Activated CD4-positive, alpha-beta T cell treated with anti-CD3 and anti-CD28 coated beads, Interleukin-2, Interleukin-4, amounts not matched to agents 100 ng/mL and 50 ng/mL, durations not matched to agents 16 hours and 8 hours (primary cell): ENCODE data around the gene PRM3.

ENCODE experiments used
- DNase-seq: peaks from one replicate; pipeline ENCODE4 v3.0.0-alpha.2; 2020; ENCODE audit warnings: low spot score

PRM3 gene

DNA sequence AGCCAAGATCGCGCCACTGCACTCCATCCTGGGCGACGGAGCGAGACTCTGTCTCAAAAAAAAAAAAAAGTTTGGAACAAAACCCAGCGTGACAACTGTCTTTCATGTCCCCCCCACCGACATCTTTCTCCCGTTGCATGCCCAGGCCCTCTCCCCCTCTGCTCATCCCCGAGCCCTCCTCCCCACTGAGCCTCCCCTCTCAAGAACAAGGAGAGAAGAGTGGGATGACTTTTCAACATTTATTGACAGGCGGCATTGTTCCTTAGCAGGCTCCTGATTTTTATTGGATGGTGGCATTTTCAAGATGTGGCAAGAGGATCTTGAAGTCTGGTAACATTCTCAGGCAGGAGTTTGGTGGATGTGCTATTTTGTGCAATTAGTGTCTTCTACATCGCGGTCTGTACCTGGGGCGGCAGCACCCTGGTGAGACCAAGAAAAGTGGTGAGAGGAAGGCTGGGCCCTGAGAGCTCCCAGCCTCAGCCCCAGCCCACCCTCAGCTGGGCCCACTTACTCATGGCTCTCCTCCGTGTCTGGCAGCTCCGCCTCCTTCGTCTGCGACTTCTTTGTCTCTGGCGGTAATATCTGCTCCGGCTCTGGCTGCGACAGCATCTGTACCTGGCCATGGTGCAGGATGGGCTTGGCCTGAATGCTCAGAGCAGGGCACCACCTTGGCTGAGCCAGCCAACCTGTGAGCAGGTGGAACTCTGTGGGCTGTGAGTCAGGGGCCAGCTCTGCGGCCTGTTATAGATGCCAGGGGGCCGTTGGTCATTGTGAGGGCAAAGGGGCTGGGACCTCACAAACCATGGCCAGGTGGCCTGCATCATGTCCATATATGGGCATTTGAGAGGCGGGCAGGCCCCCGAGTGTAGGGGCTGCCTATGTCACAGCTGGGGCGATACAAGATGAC is 7.4 kb upstream of the PRM3 start, which contains the start of gene PRM1:
Gene PRM1, minus strand, starts transcription at position 715 of the 907 bp plus-strand sequence. Its CDS starts 92 bp downstream, at position 623.
- no peak for DNase-seq

DNA sequence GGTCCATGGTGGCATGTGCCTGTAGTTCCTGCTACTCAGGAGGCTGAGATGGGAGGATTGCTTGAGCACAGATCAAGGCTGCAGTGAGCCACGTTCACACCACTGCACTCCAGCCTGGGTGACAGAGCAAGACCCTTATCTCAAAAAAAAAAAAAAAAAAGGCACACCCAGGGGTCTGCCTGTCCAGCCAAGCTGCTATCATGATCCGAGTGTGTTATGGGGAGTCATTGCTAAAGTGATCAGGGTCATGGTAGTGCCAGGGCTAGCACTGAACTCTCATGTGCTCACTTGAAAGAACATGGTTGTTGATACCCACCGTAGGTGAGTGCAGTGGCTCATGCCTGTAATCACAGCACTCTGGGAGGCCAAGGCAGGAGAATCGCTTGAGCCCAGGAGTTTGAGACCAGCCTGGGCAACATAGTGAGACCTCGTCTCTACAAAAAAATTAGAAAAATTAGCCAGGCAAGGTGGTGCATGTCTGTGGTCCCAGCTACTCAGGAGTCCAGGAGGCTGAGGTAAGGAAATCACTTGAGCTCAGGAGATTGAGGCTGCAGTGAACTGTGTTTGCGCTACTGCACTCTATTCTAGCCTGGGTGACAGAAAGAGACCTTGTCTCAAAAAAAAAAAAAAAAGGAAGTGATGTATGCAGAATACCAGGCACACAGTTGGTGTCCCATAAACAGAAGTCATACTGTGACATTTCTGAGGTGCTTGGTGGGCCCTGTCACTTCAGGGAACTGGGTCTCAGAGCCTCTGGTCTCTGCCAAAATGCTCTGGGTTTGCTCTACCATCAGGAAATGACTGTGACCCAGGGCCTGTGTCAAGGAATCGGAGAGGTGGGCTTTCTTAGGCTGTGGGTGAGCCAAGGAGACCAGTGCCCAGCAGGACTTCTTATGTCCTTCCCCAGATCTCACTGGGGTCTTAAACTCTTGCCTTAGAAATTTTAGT is 5.5 kb upstream of the PRM3 start:
- no peak for DNase-seq

DNA sequence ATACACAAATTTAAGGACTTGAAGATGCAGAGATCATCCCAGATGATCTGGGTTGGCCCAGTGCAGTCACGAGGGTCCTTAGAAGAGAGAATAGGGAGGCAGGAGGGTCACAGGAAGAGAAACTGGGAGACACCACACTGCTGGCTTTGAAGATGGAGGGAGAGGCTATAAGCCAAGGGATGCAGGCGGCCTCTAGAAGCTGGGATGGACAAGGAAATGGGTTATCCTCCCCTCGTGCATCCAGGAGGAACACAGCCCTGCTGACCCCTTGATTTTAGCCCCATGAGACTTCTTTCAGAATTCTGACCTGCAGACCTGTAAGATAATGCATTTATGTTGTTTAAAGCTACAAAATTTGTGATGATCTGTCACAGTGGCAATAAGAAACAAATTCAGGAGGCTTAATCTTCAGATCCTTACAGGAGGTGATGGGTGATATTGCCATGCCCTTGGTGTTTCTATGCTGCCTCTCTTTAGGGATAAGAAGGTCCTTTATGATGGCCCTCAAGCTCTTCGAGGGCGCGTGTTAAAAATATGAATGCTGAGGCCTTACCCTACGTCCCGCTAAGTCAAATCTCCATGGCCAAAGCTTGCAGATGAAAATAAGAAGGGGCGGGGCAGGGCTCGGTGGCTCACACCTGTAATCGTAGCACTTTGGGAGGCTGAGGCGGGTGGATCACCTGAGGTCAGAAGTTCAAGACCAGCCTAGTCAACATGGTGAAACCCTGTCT is 4.3 kb upstream of the PRM3 start:
- no peak for DNase-seq

DNA sequence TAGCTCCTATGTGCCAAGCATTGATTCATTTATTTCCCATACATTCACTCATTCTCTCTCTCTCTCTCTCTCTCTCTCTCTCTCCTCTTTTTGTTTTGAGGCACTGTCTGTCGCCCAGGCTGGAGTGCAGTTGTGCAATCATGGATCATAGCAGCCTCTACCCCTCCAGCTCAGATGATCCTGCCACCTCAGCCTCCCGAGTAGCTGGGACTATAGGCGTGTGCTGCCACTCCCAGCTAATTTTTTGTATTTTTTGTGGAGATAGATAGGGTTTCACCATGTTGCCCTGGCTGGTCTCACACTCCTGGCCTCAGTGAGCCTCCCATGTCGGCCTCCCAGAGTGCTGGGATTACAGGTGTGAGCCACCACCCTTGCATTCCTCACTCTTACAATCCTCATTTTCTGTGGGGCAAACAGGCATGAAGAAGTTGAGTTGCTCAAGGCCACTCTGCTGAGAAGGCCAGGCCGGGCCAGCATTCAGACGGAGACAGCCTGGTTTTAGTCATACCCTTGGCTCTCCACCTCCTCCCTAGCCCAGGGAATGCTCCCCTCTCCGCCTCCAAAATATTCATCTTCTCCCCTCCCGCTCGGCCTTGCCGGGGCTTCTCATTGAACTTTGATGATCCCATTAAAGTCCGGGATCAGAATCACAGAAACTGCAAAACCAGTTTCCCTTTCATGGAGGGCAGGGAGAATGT is 3.6 kb upstream of the PRM3 start:
- no peak for DNase-seq

DNA sequence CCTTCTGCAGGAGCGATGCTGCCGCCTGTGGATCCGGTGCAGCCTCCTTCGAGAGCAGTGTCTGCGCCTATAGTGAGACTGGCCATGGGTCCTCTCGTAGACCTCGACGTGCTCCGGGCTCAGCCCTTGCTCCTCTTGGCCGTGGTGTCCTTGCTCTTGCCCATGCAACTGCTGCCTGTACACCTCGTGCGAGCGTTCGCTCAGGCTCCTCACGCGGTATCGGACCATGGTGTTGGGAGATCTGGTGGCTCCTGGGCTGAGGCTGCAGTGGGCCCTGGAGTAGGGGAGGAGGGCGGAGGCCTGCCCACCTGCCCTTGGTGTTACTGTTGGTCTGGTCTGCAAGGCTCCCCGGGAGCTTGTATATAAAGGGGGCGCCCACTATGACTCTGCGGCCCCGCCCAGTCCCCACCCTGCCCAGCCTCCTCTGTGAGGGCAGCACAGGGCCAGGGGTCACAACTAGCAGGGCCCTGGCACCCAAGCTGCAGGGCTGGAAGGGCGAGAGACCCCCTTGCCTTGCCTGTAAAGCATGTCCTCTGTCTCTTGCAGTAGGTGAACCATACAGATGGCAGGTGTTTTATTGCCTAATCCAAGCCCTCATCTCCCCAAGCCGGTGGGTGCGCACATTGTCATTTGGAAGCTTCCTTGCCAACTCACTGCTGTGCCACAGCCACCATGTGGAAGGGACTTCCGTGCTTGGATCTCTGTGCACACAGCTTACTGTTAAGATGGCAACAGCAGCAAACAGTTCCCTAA is 2.9 kb upstream of the PRM3 start, which contains the start of gene PRM2:
Gene PRM2, minus strand, starts transcription at position 338 of the 753 bp plus-strand sequence. Its CDS starts 110 bp downstream, at position 228.
- no peak for DNase-seq

DNA sequence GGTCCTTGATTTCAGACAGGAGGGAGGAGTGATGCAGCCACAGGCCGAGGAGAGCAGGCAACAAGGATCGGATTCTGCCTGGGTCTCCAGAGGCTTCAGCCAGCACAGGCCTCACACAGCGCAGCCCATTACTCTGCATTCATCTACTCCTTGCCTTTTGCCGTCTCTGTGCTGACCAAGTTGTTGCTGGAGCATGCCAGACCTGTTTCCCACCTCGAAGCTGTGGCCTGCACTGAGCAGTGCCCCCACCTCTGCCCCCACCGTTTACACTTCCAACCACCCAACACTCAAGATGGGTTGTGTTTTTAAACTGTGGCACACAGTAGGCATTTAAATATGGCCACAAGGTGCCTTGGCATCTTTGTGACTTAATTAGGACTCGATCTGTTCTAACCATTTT is 1.5 kb upstream of the PRM3 start:
- DNase-seq = no peak

DNA sequence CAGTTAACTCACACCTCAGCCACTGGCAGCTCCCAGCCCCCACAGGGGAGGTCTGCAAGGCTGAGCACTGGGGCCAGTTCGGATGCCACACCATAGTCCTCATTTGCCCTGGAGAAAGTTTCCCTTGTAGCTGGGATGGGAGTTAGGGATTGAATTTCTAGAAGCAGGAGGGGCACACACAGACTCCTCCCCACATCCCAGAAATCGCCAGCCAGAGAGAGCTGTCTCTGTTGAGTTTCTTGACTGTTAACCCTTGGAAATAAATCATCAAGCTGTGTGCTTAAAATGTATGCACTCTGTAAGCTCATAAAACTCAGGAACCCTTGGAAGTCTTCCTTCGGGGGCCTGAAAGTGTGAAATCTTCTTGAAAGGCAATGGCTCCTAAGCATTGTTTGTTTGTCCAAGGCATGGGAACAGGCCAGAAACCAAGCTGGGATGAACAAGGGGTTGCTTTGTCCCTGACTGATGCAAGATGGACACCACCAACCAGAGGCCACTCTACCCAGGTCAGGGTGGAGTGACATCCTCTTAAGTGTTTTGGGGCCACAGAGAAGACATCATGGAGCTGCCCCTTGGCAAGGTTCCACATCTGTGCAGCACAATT is 394 bp upstream of the PRM3 start:
- DNase-seq = no peak

DNA sequence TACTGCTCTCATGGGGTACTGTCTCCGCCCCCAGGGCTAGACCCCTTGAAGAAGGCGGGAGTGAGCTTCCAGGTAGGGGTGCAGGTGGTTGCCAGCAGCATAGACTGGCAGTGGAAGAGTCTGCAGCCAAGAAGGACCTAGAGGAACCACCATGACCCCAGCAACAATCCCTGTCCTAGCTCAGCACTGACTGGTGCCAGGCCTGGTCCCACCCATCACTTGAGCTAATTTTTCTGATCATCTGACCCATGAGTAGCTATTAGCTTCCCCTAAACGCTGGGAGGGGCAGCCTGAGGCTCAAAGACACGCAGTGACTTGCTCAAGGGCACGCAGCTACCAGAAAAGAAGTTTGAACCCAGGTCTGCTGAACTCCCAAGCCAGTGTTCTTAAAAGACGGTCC is 945 bp downstream of the PRM3 start:
- no peak for DNase-seq

DNA sequence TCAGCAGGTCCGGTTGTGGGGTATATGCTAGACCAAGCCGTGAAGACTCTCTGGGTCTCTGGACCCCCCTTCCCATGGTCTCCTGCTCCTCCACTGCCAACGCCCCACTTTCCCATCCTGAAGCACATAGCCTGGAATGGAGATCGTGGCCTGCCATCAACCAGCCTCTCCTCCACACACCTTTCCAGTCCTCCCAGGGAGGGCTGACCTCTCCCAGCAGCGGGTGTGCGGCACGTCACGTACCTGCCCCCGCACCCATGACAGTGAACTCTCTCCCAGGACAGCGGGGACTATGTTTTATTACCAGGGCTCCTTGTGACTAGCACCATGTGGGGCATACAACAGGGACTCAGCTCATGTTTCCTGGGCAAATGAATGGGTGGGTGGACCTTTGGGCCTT is 1.8 kb downstream of the PRM3 start:
- DNase-seq = no peak

DNA sequence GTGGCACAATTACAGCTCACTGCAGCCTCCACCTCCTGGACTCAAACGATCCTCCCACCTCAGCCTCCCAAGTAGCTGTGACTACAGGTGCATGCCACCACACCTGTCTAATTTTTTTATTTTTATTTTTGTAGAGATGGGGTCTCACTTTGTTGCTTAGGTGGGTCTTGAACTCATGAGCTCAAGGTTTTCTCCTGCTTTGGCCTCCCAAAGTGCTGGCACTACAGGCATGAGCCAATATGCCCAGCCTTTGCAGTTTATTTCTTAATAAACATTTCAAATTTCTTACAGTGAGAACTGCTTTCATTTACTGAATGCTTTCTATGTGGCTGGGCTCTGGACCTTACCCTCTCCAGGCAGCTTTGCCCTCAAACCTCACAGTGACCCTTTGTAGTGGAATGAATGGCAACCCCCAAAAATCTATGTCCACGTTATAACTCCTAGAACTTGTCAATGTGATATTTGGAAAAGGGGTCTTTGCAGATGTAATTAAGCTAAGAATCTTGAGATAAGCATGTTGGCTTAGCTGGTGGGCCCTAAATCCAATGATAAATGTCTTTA is 2.7 kb downstream of the PRM3 start:
- no peak for DNase-seq

DNA sequence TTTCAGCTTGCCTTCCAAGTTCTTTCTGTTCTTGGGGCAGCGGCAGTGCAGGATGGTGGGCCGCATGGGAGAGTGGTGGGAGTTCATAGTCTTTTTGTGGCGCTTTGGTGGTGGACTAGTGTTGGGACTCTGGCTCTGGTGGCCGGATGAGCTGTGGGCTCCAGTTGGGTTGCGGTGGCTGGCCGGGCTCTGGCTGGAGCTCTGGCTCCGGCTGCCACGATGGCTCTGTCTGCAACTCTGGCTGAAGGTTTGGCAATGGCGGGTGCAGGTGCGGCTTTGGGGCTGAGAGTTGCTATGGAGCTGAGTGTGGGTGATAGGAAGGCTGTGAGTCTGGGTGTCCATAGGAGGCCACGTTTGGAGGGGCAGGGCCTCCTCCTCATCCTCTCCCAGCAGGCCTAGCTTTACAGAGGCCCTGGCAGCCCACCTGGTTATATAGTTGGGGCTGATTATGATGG is 4.5 kb downstream of the PRM3 start, which contains the start of gene TNP2:
Gene TNP2, minus strand, starts transcription at position 405 of the 455 bp plus-strand sequence. Its CDS starts 63 bp downstream, at position 342.
- no peak for DNase-seq

DNA sequence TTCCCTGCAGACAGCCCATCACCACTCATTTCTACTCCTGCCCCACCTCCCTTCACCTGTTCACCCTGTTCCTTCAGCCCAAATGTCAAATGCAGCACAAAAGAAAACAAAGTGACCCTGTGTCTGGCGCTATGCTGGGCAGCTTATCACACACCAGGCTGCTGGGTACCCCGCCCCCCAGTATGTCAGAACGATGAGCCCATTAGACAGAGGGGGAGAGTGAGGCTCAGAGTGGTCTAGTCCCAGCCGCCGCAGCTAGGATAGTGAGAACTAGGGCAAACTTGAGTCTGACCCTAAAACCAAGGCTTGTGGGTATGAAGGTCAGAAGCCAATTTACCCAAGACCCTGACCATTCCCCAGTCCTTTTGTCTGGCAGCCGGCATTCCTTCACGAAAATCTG is 8.3 kb downstream of the PRM3 start:
- DNase-seq = no peak

DNA sequence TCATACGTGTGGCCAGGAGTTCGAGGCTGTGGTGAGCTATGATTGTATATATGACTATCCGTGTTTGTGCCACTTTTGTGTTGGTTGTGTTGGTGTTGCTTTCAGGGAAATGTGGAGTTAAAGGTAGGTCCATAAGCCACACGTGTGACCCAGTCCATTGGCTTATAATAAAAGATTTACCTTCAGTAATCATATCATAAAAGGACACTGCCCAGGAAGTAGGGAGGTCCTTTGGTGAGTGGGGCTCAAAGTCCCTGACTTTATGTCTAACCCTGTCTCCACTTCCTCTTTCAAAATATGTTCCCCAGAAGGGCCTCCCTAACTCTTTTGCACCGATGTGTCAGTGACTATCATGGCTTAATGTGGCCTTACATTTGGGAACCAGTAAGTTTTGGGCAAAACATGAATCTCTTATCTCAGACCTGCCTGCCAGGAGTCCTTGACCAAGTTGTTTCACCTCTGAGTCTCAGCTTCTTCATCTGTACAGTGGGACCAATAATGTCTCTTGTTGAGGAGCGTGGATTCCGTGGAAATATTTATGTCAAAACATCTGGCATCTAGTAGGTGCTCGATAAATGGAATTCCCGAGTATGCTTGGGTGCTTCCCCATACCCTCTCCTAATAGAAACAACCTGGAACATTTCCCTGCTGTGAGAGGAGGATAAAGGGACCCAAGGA is 9.1 kb downstream of the PRM3 start:
- DNase-seq = no peak

DNA sequence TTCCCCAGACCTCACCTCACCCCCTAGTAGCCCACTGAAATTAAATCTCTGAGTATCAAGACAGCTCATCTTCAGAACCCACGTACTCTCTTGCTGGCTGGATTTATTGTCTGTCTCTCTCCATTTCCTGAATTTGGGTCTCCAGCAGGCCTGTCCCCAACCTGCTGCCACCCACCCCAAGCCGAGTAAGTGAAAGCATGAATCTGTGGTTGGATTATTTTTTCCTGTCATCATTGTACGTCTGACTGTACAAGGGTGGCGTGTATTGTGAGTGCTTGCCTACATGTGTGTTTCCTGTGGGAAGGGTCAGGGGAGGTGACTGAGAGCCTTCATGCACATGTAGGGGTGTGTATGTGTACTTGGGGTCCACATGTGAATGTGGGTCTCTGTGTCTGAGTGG is 9.7 kb downstream of the PRM3 start:
- DNase-seq = peak; percentile 77

DNA sequence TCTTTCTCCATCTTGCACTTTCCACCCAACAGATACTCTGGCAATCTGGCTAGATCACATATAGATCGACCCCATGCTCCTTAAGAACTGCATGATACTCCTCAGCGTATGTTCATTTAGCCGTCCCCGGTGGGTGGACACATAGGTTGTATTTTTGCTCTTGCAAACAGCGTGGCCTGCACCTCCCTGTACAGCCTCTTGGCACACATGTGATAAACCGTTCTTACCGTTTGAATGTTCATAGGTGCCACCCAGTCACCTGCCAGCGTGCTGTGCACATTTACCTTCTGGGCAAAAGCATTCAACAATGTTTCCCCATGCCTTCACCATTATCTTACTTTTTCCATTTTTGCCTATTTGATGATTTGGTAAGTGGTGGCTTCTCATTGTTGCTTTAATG is 10.5 kb downstream of the PRM3 start:
- DNase-seq = no peak

DNA sequence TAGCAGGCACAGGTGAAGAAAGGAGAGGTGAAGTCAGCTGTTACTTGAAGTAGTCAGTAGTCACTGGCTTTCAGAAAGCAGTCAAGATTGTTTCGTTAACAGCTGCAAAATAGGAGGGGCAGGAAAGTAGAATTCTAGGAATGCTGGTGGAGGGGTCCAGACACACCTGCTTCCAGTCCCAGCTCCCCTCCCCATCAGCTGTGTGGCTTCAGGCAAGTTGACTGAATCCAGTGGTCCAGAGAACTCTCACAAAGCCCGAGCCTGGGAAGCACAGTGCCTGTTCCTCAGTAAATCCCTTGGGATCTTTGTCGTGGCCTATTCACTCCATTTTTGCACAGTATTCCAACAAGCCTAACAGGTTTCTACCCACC is 12.8 kb downstream of the PRM3 start:
- DNase-seq = no peak

DNA sequence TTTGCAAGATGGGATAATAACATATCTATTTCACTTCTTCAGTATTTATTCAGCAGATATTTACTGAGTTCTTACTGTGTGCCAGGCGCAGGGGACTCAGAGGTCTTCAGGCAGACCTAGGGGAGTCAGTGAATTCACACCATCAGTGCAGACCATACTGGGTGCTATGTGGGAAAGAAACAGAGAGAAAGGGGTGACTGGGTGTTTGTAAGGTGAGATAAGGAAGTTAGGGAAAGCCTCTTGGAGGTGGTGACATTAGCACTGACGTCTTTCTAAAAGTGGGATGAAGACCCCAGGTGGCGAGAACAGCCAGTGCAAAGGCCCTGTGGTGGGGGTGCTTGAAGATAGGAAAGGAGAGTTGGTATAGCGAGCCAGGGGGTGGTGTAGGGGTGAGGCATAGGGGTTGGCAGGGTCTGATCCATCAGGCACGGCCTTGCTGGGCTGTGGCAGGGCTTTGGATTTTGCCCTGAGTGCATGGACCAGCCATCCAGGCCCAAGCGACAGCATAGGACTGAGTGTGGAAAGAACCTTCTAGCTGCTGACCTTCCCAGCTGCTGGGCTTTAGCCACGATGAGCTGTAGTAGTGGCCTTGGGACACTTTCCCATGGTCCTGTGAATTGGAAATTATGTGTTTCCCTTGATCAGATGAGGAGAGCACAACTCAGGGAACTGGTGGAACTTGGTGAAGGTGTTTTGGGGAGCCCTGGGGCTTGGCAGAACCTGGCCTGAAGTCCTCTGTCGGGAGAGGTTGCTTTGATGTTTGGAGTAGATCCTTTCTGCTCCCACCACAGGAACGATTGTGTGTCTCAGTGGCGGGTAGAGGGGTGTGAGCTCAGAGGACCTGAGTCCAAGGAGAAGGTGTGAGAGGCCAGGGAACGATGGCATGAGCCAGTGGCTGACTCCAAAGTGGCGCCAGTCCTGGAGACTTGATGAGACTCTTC is 13.5 kb downstream of the PRM3 start:
- DNase-seq = no peak
